Panc1 (cell line): ENCODE measurements around the gene CHCHD2. TPM values are rescaled to one million over a fixed set of nuclear protein-coding genes. Genes with fewer than 3 reads are reported as not detected.

ENCODE experiments used
- ATAC-seq: fragments of 200-7000 bp; cut with Tn5 transposase; 2 replicates; pipeline ENCODE4 v1.9.1; 2020; ENCODE audit warnings: mild to moderate bottlenecking, moderate library complexity
- BruUV-seq: library from RNA; stranded (reverse); fragments of 400-500 nt; replicated peaks from 2 replicates; lab custom pipeline; 2021; lab: Mats Ljungman, UMichigan
- CTCF ChIA-PET: fragments of 300-600 bp; sonication (Branson Sonifier 250); formaldehyde crosslinking; loops from one replicate; lab custom pipeline; 2022; ENCODE audit warnings: antibody characterized with exemption; lab: Charles Lee
- POLR2A ChIA-PET: fragments of 300-600 bp; sonication (Branson Sonifier 250); formaldehyde crosslinking; loops from one replicate; lab custom pipeline; 2022; ENCODE audit warnings: antibody characterized with exemption; lab: Charles Lee
- DNase-seq: peaks from one replicate; pipeline ENCODE4 v3.0.0-alpha.2; 2010; ENCODE audit warnings: low read depth, low spot score
- H3K27ac ChIP-seq: 2 replicates; pipeline ENCODE4 v1.5.1; 2011; ENCODE audit warnings: mild to moderate bottlenecking, low read length, inconsistent platforms
- H3K27me3 ChIP-seq: fragments of 200-500 bp; sonication (Bioruptor generic); 2 replicates; pipeline ENCODE4 v1.6.0; 2014; ENCODE audit warnings: low read length, inconsistent platforms; ENCODE audit not compliant: control insufficient read depth, insufficient read depth
- H3K36me3 ChIP-seq: fragments of 200-500 bp; sonication (Bioruptor generic); 2 replicates; pipeline ENCODE4 v1.5.1; 2014; ENCODE audit warnings: inconsistent platforms, mild to moderate bottlenecking, low read length, moderate library complexity; ENCODE audit not compliant: control insufficient read depth, insufficient read depth
- H3K4me1 ChIP-seq: 2 replicates; pipeline ENCODE4 v1.5.1; 2011; ENCODE audit warnings: inconsistent platforms, mild to moderate bottlenecking, low read length, moderate library complexity; ENCODE audit not compliant: control insufficient read depth, insufficient read depth
- H3K4me3 ChIP-seq, 2 experiments: 2 replicates each; pipeline ENCODE4 v1.5.1; 2011 to 2012; ENCODE audit warnings: low read depth in 2 of 2, low read length in 2 of 2, mild to moderate bottlenecking in 2 of 2, inconsistent platforms in 1 of 2, moderate library complexity in 1 of 2
- H3K9me3 ChIP-seq: fragments of 200-500 bp; sonication (Bioruptor generic); 2 replicates; pipeline ENCODE4 v1.5.1; 2014; ENCODE audit warnings: low read depth, mild to moderate bottlenecking, inconsistent platforms, low read length, moderate library complexity; ENCODE audit not compliant: control insufficient read depth, insufficient read depth
- CTCF ChIP-seq: fragments of 450-650 bp; IDR thresholded peaks from 2 replicates; pipeline ENCODE4 v1.5.1; 2017; ENCODE audit warnings: mild to moderate bottlenecking
- POLR2AphosphoS5 ChIP-seq: IDR thresholded peaks from 2 replicates; pipeline ENCODE4 v1.6.1; 2012; ENCODE audit warnings: mild to moderate bottlenecking, low read depth, low read length, moderate library complexity
- REST ChIP-seq, 2 experiments: IDR thresholded peaks; 2 replicates each; pipeline ENCODE4 v1.6.1; 2011 to 2012; ENCODE audit warnings: low read depth in 2 of 2, control low read depth in 1 of 2, low read length in 1 of 2, mild to moderate bottlenecking in 1 of 2, moderate library complexity in 1 of 2; ENCODE audit not compliant: insufficient read depth in 1 of 2
- SIN3A ChIP-seq: IDR thresholded peaks from 2 replicates; pipeline ENCODE4 v1.6.1; 2012; ENCODE audit warnings: low read depth, mild to moderate bottlenecking, low read length, moderate library complexity, borderline replicate concordance; ENCODE audit not compliant: insufficient read depth
- TCF7L2 ChIP-seq: IDR thresholded peaks from 2 replicates; pipeline ENCODE4 v1.6.1; 2011; ENCODE audit warnings: mild to moderate bottlenecking, low read depth, low read length, inconsistent platforms
- in situ Hi-C: cut with HindIII; loops from 2 replicates; pipeline ENCODE4 v1.10.0; 2016; ENCODE audit warnings: low sequenced_read_pairs, low pct_unique_long_range_greater_than_20kb
- intact Hi-C: fragments of 100-400 bp; cut with micrococcal nuclease; formaldehyde crosslinking; loops from one replicate; pipeline ENCODE4 v1.10.0; 2022; ENCODE audit not compliant: unreplicated experiment
- total RNA-seq: library from RNA; stranded (reverse); gene quantifications from one replicate; pipeline ENCODE4 v1.2.1, GENCODE V29; 2021; ENCODE audit not compliant: unreplicated experiment

The CHCHD2 gene
- total RNA-seq, 1 experiment from 2014 or later, result 666 TPM

GRCh38 chr7:56062382-56062781, 43.9 kb downstream of the CHCHD2 start:
- no peak for DNase-seq
- Histone ChIP-seq H3K36me3 (peaks cover 52% of the 10 kb centered on the region), H3K9me3 (no peaks in the 10 kb centered on the region), H3K4me3 (no peak overlapping the region), H3K27me3 (no peaks in the 10 kb centered on the region), H3K27ac (peak overlapping the region; percentile 95), H3K4me1 (peaks cover 60% of the 10 kb centered on the region)
- intact Hi-C loops, result no loop called here
- ChIA-PET CTCF (interaction anchor here (0.6 kb wide), 1 partner anchor 98 kb away, joined by 4 read pairs; no protein-coding TSS in a partner anchor), POLR2A (interaction anchor here (2.2 kb wide), 1 partner anchor 12 kb away, joined by 13 read pairs; the partner anchor contains the start of genes CCT6A and PSPH)
- in situ Hi-C loops, result no loop called here
- TF ChIP-seq TCF7L2, result no peak
- peak; percentile 21; the same call in 1 of the 2 replicates for TF ChIP-seq POLR2AphosphoS5
- BruUV-seq, result no TSS peak
- ATAC-seq, result no peak

GRCh38 chr7:56053993-56054392, 52.3 kb downstream of the CHCHD2 start:
- H3K36me3 ChIP-seq, result peaks cover 56% of the 10 kb centered on the region
- peak overlapping the region in 1 of 2 experiments; percentile 93; a peak in 2 of 4 replicates for H3K4me3 ChIP-seq
- intact Hi-C loops (no loop called here), in situ Hi-C loops (no loop called here)
- H3K9me3 ChIP-seq, result no peaks in the 10 kb centered on the region
- H3K27ac ChIP-seq, result peak overlapping the region; percentile 95
- DNase-seq, result no peak
- CTCF ChIA-PET, result no interaction called here
- H3K4me1 ChIP-seq, result peaks cover 38% of the 10 kb centered on the region
- H3K27me3 ChIP-seq, result no peaks in the 10 kb centered on the region
- TF ChIP-seq CTCF, result no peak
- TF ChIP-seq POLR2AphosphoS5, result peak; percentile 32; the same call in 1 of the 2 replicates
- no peak for ATAC-seq
- BruUV-seq, result no TSS peak
- POLR2A ChIA-PET, result interaction anchor here (0.5 to 0.6 kb wide), 3 partner anchors 20 to 89 kb away, joined by 3 to 9 read pairs (median 3); partner anchors contain the start of gene PHKG1

- Histone ChIP-seq H3K4me3 (peak overlapping the region; percentile 93 to 95), H3K27me3 (no peaks in the 10 kb centered on the region), H3K36me3 (peaks cover 51% of the 10 kb centered on the region), H3K4me1 (peaks cover 39% of the 10 kb centered on the region), H3K9me3 (no peaks in the 10 kb centered on the region), H3K27ac (peak overlapping the region; percentile 95)
- DNase-seq (no peak), ATAC-seq (no peak)
- TF ChIP-seq REST (IDR thresholded peaks at IDR 0.05; ENCODE audit: insufficient read depth in 1 of 2, low read depth in 2 of 2, low read length in 1 of 2), result no peak
- no peak for TF ChIP-seq TCF7L2
- TF ChIP-seq SIN3A, result no peak
- TF ChIP-seq CTCF, result no peak
- no peak for TF ChIP-seq POLR2AphosphoS5
- ChIA-PET POLR2A (interaction anchor here (0.5 kb wide), 1 partner anchor 20 kb away, joined by 3 read pairs; no protein-coding TSS in a partner anchor), CTCF (no interaction called here)
- intact Hi-C loops (no loop called here), in situ Hi-C loops (no loop called here)
- BruUV-seq, result no TSS peak
These were observed 52.9 kb downstream of the CHCHD2 start for GRCh38 chr7:56053379-56053778.
